Right lobe of liver (tissue), 6 donors: ENCODE measurements around the gene DPH1. TPM values are rescaled to one million over a fixed set of nuclear protein-coding genes. Genes with fewer than 3 reads are reported as not detected.

Experiments
- ATAC-seq, 4 donors: fragments of 200-7000 bp; cut with Tn5 transposase; one replicate each; pipeline ENCODE4 v1.9.1; 2020; ENCODE audit warnings: mild to moderate bottlenecking in 4 of 4, moderate library complexity in 4 of 4
- DNase-seq, 3 donors: peaks; one replicate each; pipeline ENCODE4 v3.0.0-alpha.2; 2020
- H3K27ac ChIP-seq, 3 donors: fragments of 200-600 bp; one replicate each; pipeline ENCODE4 v1.8.0; 2022
- H3K27me3 ChIP-seq, 2 donors: fragments of 200-600 bp; one replicate each; pipeline ENCODE4 v1.8.0; 2022
- H3K36me3 ChIP-seq, 4 donors: fragments of 200-600 bp; sonication (generic) in 1 of 4; one replicate each; pipeline versions ENCODE4 v1.5.1 to v1.8.0; 2017 to 2022; ENCODE audit warnings: control low read depth in 1 of 4
- H3K4me1 ChIP-seq, 4 donors: fragments of 200-600 bp; sonication (generic) in 1 of 4; one replicate each; pipeline versions ENCODE4 v1.5.1 to v1.8.0; 2017 to 2022; ENCODE audit warnings: control low read depth in 1 of 4
- H3K4me3 ChIP-seq, 3 donors: fragments of 200-600 bp; one replicate each; pipeline ENCODE4 v1.8.0; 2022
- H3K9me3 ChIP-seq, 4 donors: fragments of 200-600 bp; sonication (generic) in 1 of 4; one replicate each; pipeline versions ENCODE4 v1.5.1 to v1.8.0; 2017 to 2022; ENCODE audit warnings: control low read depth in 1 of 4
- POLR2A ChIP-seq: fragments of 450-650 bp; IDR thresholded peaks from one replicate; pipeline ENCODE4 v1.6.1; 2017; ENCODE audit warnings: antibody characterized with exemption, mild to moderate bottlenecking
- WGBS: methylation state at CpG from one replicate; pipeline ENCODE4 v1.1.6; 2018; ENCODE audit warnings: low coverage, low lambda C conversion rate; ENCODE audit not compliant: insufficient coverage; ENCODE audit errors: missing lambda C conversion rate; 5-methylcytosine and 5-hydroxymethylcytosine counted together
- intact Hi-C, 2 donors: fragments of 100-400 bp; cut with DNase I; formaldehyde crosslinking; loops; one replicate each; pipeline versions ENCODE4 v1.11.2 to v1.14.1; 2022
- total RNA-seq, 6 experiments: library from RNA; depleted of rRNA in 2 of 6; stranded (reverse); fragments of >200 nt in 2 of 6; fragmentation: NEBNext Ultra II Directional in 3 of 6; extraction: Animal tissue kit (Norgen Biotek cat#: 25700) in 3 of 6; gene quantifications; one replicate each; pipeline versions ENCODE4 v1.1.0 to v1.2.4, GENCODE V29; 2016 to 2023
- TF ChIP-seq, protein P1 (sequence below), 4 donors: fragments of 200-600 bp in 3 of 4; fragments of 450-650 bp in 1 of 4; IDR thresholded peaks; one replicate each; pipeline versions ENCODE4 v1.5.1 to v1.8.0; 2016 to 2022; ENCODE audit warnings: antibody characterized with exemption in 4 of 4, mild to moderate bottlenecking in 2 of 4
- donor health status: DM: no; HTN: yes; CAD: no.
- donor health status: DM: no; HTN: no; CAD: no.
- donor health status: DM: no; HTN: no; CAD: no.
- donor health status: DM: no; HTN: yes; CAD: no.
- donor health status: DM: no; HTN: yes; CAD: no.

DPH1 gene
- total RNA-seq, 6 experiments from 2014 or later, result 20.0 to 41.1 (median 25.4) TPM

DNA sequence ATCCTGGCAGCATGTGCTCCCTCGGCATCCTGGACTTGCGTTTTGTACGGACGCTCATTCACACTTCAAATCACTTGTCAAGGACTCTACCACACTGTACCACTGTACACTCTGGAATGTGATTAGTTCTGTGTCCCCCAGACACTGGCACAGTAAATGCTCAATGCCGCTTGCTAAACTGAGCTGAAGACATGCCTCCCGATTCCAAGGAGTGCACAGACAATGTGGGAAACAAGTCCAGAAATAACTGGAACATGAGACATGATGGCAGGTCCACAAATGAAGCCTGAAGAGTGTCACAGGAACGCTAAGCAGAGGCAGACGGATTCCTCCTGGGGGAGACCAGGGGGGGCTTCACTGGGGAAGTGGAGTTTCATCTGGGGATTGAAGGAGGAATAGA lies 47.1 kb downstream of the DPH1 start:
- DNase-seq, result no peak
- no peak for TF ChIP-seq POLR2A
- TF ChIP-seq, protein P1, sequence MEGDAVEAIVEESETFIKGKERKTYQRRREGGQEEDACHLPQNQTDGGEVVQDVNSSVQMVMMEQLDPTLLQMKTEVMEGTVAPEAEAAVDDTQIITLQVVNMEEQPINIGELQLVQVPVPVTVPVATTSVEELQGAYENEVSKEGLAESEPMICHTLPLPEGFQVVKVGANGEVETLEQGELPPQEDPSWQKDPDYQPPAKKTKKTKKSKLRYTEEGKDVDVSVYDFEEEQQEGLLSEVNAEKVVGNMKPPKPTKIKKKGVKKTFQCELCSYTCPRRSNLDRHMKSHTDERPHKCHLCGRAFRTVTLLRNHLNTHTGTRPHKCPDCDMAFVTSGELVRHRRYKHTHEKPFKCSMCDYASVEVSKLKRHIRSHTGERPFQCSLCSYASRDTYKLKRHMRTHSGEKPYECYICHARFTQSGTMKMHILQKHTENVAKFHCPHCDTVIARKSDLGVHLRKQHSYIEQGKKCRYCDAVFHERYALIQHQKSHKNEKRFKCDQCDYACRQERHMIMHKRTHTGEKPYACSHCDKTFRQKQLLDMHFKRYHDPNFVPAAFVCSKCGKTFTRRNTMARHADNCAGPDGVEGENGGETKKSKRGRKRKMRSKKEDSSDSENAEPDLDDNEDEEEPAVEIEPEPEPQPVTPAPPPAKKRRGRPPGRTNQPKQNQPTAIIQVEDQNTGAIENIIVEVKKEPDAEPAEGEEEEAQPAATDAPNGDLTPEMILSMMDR (IDR thresholded peaks at IDR 0.05), result no peak
- Histone ChIP-seq H3K4me1 (no peaks in the 10 kb centered on the region), H3K4me3 (no peak overlapping the region), H3K27me3 (no peaks in the 10 kb centered on the region), H3K9me3 (no peaks in the 10 kb centered on the region), H3K27ac (no peak overlapping the region), H3K36me3 (peaks cover 0 to 8% (median 0%) of the 10 kb centered on the region in 4 donors)
- intact Hi-C loops, result no loop called here
- no peak for ATAC-seq
- WGBS, result 73% methylated on average over 4 of the region's 8 CpGs

DNA sequence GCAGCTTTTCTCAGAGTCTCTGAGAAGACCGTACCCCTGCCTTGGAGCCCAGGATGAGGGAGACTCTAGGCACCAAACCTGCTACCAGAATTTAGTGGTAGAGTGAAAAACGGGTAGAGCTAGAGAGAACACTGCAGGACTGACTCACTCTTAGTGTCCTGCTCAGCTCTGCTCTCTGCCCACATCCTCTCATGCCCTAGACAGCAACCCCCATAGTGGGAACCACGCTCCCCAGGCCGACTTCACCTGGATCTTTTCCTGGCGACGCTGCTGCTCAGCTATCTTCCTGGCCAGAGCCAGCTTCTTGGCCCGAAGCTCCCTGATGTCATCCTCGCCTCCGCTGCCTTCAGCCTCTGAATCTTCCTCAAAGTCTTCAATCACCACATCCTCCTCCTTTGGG lies 51.6 kb downstream of the DPH1 start:
- Histone ChIP-seq H3K4me1 (peaks cover 0 to 12% (median 2%) of the 10 kb centered on the region in 4 donors), H3K9me3 (no peaks in the 10 kb centered on the region), H3K27me3 (no peaks in the 10 kb centered on the region), H3K36me3 (peaks cover 0 to 8% (median 0%) of the 10 kb centered on the region in 4 donors), H3K27ac (no peak overlapping the region), H3K4me3 (no peak overlapping the region)
- intact Hi-C loops, result no loop called here
- ATAC-seq (no peak), DNase-seq (no peak)
- WGBS, result 86% methylated on average over 1 of the region's 9 CpGs
- TF ChIP-seq, protein P1 (IDR thresholded peaks at IDR 0.05), result no peak

DNA sequence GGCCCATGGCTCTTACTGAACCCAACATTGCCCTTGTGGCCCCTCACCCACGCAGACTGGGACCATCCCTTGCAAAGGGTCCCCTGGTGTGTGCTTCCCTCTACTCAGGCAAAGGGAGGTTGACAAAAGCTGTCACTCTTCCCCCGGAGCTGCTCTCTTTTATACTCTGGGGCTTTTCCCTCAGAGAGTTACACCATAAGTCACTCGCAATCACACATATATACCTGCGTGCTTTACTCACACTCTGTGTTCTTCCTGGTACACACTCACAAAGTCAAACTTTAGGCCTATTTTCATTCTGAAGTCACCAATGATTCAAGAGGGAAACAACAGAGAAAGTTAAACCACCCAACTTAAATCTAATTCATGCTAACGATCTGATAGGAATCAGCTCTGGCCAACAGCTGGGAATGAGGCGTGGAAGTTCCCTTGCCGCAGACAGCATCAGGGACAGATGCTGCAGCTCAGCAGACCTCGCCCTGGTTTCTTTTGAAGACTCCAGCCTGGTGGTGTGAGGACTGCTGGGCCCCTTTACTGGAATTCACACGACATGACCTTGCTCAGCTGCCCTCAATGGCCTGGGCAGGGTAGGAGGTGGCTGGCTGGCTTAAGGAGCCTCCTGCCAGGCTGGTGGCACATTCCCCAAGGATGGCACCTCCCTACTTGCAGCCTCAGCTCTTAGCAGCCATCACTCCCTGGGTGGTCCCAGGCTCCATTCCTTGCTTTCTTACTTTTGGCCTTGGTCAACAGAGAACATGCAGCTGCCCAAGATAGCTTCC lies 52.2 kb downstream of the DPH1 start:
- 97% methylated on average over 7 of the region's 9 CpGs for WGBS
- H3K27me3 ChIP-seq, result no peaks in the 10 kb centered on the region
- no peak overlapping the region for H3K27ac ChIP-seq
- TF ChIP-seq, protein P1 (IDR thresholded peaks at IDR 0.05), result no peak
- TF ChIP-seq POLR2A, result no peak
- peaks cover 0 to 12% (median 2%) of the 10 kb centered on the region in 4 donors for H3K4me1 ChIP-seq
- intact Hi-C loops, result no loop called here
- H3K9me3 ChIP-seq, result no peaks in the 10 kb centered on the region
- peaks cover 0 to 8% (median 0%) of the 10 kb centered on the region in 4 donors for H3K36me3 ChIP-seq
- DNase-seq, result no peak
- no peak overlapping the region for H3K4me3 ChIP-seq
- no peak for ATAC-seq

DNA sequence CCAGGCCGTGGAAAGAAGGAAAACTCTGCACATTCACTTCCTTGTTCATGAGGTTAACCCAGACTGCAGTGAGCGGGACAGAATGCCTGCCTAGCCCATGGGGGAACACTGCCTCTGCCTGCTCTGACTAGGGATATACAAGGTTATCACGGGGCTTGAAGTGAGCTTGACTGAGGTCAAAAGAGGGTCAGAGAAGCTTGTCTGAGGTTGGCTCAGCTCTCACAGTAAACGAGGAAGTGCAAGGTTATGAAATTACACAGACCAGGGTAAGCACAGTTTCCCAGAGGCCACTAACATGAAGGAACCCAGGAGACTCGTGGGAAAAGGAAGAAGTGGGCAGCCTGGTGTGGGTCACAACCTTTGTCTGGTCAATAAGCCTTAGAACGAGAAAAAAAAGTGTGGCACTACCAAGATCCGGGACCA lies 53.7 kb downstream of the DPH1 start:
- no peak overlapping the region for H3K4me3 ChIP-seq
- H3K27me3 ChIP-seq, result no peaks in the 10 kb centered on the region
- H3K9me3 ChIP-seq, result no peaks in the 10 kb centered on the region
- intact Hi-C loops, result no loop called here
- peaks cover 0 to 8% (median 0%) of the 10 kb centered on the region in 4 donors for H3K36me3 ChIP-seq
- DNase-seq (no peak), ATAC-seq (peak; percentile 63 to 77 (median 68))
- 33% methylated on average over 6 of the region's 7 CpGs for WGBS
- H3K4me1 ChIP-seq, result peaks cover 0 to 21% (median 6%) of the 10 kb centered on the region in 4 donors
- H3K27ac ChIP-seq, result peak overlapping the region; percentile 62 to 77 (median 69)
- TF ChIP-seq, protein P1 (IDR thresholded peaks at IDR 0.05), result no peak
- no peak for TF ChIP-seq POLR2A
